ENCODE measurements around the gene FHL3.

FHL3 gene

GRCh38 chr1:38047603-38048141 is 42.4 kb upstream of the FHL3 start:
- TF ChIP-seq CTCF (IDR thresholded peaks at IDR 0.05; ENCODE audit: control extremely low read depth, extremely low read depth, low read depth, missing control alignments), result no peak
- CTCF ChIA-PET, result interaction anchor here (1.0 to 2.0 kb wide), 8 partner anchors 9 to 29 kb away, joined by 3 to 10 read pairs (median 4); no protein-coding TSS in a partner anchor
- no peak for DNase-seq (ENCODE audit: extremely low spot score)
- POLR2A ChIA-PET, result no interaction called here

GRCh38 chr1:38046884-38047602 is 41.7 kb upstream of the FHL3 start:
- DNase-seq (ENCODE audit: extremely low spot score), result peak; percentile 89
- ChIA-PET CTCF (interaction anchor here (1.0 to 2.0 kb wide), 7 partner anchors 8 to 28 kb away, joined by 3 to 10 read pairs (median 3); no protein-coding TSS in a partner anchor), POLR2A (interaction anchor here (1.0 kb wide), 1 partner anchor 17 kb away, joined by 5 read pairs; no protein-coding TSS in a partner anchor)
- TF ChIP-seq CTCF (IDR thresholded peaks at IDR 0.05; ENCODE audit: control extremely low read depth, extremely low read depth, low read depth, missing control alignments), result no peak

GRCh38 chr1:38046333-38046883 is 41.1 kb upstream of the FHL3 start, which contains the start of gene POU3F1:
POU3F1 (minus strand) TSS chr1:38046793; CDS start chr1:38046743, 50 bp downstream.
- TF ChIP-seq CTCF (IDR thresholded peaks at IDR 0.05; ENCODE audit: control extremely low read depth, extremely low read depth, low read depth, missing control alignments), result no peak
- no peak for DNase-seq (ENCODE audit: extremely low spot score)
- CTCF ChIA-PET, result interaction anchor here (1.0 to 1.3 kb wide), 3 partner anchors 19 to 28 kb away, joined by 3 to 4 read pairs (median 3); no protein-coding TSS in a partner anchor
- POLR2A ChIA-PET, result interaction anchor here (1.0 kb wide), 1 partner anchor 16 kb away, joined by 5 read pairs; no protein-coding TSS in a partner anchor

- no peak for TF ChIP-seq CTCF (IDR thresholded peaks at IDR 0.05; ENCODE audit: control extremely low read depth, extremely low read depth, low read depth, missing control alignments)
- peak; percentile 16 for DNase-seq (ENCODE audit: extremely low spot score)
- CTCF ChIA-PET, result interaction anchor here (1.0 to 1.7 kb wide), 3 partner anchors 18 to 773 kb away, joined by 3 to 4 read pairs (median 3); no protein-coding TSS in a partner anchor
- POLR2A ChIA-PET, result no interaction called here
Observed at GRCh38 chr1:38045401-38046332, 40.4 kb upstream of the FHL3 start.

- POLR2A ChIA-PET, result no interaction called here
- TF ChIP-seq CTCF (IDR thresholded peaks at IDR 0.05; ENCODE audit: control extremely low read depth, extremely low read depth, low read depth, missing control alignments), result no peak
- DNase-seq (ENCODE audit: extremely low spot score), result peak; percentile 27
- CTCF ChIA-PET, result interaction anchor here (1.7 to 4.7 kb wide), 2 partner anchors 15 to 774 kb away, joined by 3 to 27 read pairs; no protein-coding TSS in a partner anchor
Observed at GRCh38 chr1:38044221-38045215, 39.2 kb upstream of the FHL3 start.

All from GM10248 (cell line).